Thyroid gland (tissue), 4 donors: ENCODE results near the gene ODAD3.

Source experiments
- CTCF ChIP-seq, 6 experiments: fragments of 200-600 bp in 3 of 6; fragments of 450-650 bp in 3 of 6; sonication (generic) in 3 of 6; IDR thresholded peaks; one replicate each; pipeline ENCODE4 v1.5.1; 2016 to 2019; ENCODE audit warnings: antibody characterized with exemption in 6 of 6, mild to moderate bottlenecking in 2 of 6, inconsistent platforms in 1 of 6, moderate library complexity in 1 of 6
- POLR2A ChIP-seq, 2 donors: fragments of 450-650 bp; IDR thresholded peaks; one replicate each; pipeline ENCODE4 v1.6.1; 2017; ENCODE audit warnings: antibody characterized with exemption in 2 of 2, mild to moderate bottlenecking in 2 of 2, moderate library complexity in 1 of 2

GRCh38 chr19:11416346-11417052 lies 18.4 kb downstream of the ODAD3 start:
- TF ChIP-seq POLR2A (IDR thresholded peaks at IDR 0.05) (no peak), CTCF (IDR thresholded peaks at IDR 0.05) (no peak)
